HCT116 (cell line): ENCODE measurements around the gene RTN4. TPM values are rescaled to one million over a fixed set of nuclear protein-coding genes. Genes with fewer than 3 reads are reported as not detected.

Source experiments
- ATAC-seq: fragments of 200-7000 bp; cut with Tn5 transposase; 2 replicates; pipeline ENCODE4 v1.9.1; 2020; ENCODE audit warnings: mild to moderate bottlenecking, moderate library complexity
- BruUV-seq: library from RNA; stranded (reverse); fragments of 400-500 nt; replicated peaks from 2 replicates; lab custom pipeline; 2021; lab: Mats Ljungman, UMichigan
- CTCF ChIA-PET: fragments of 300-600 bp; sonication (Branson Sonifier 250); formaldehyde crosslinking; loops from one replicate; lab custom pipeline; 2021; ENCODE audit warnings: antibody characterized with exemption; lab: Charles Lee
- POLR2A ChIA-PET: fragments of 300-600, 350-600 bp; sonication (Branson Sonifier 250); formaldehyde crosslinking; loops from one replicate; lab custom pipeline; 2021; ENCODE audit warnings: antibody characterized with exemption; lab: Charles Lee
- RAD21 ChIA-PET, 2 experiments: fragments of 300-600 bp; sonication (Branson Sonifier 250); formaldehyde crosslinking; loops; one replicate each; lab custom pipeline; 2023; ENCODE audit warnings: low total read pairs in 2 of 2; ENCODE audit not compliant: uncharacterized antibody in 2 of 2, unreplicated experiment in 2 of 2, low non-redundant PET in 1 of 2; lab: Charles Lee
- DNase-seq: peaks from one replicate; pipeline ENCODE4 v3.0.0-alpha.2; 2010; ENCODE audit warnings: low read depth, low spot score
- H2AFZ ChIP-seq: fragments of 200-600 bp; shearing (Covaris generic), sonication (generic); 2 replicates; pipeline ENCODE4 v1.6.1; 2017; ENCODE audit warnings: low read depth, mixed run types, mixed read lengths, antibody characterized with exemption, low read length; ENCODE audit not compliant: poor library complexity, severe bottlenecking
- H3K27ac ChIP-seq: 2 replicates; pipeline ENCODE4 v1.5.1; 2012; ENCODE audit warnings: low read depth, low read length
- H3K27me3 ChIP-seq: fragments of 200-600 bp; sonication (generic); 2 replicates; pipeline ENCODE4 v1.6.1; 2016; ENCODE audit warnings: mixed run types, low read length, mixed read lengths; ENCODE audit not compliant: insufficient read depth
- H3K36me3 ChIP-seq, 2 experiments: fragments of 200-500 bp in 1 of 2; fragments of 200-600 bp in 1 of 2; sonication (Bioruptor generic) in 1 of 2; sonication (generic) in 1 of 2; 2 replicates each; pipeline versions ENCODE4 v1.5.1 to v1.6.1; 2014 to 2016; ENCODE audit warnings: low read length in 2 of 2, inconsistent platforms in 1 of 2, mixed read lengths in 1 of 2, mixed run types in 1 of 2; ENCODE audit not compliant: insufficient read depth in 2 of 2, control insufficient read depth in 1 of 2
- H3K4me1 ChIP-seq, 2 experiments: fragments of 200-600 bp in 1 of 2; sonication (generic) in 1 of 2; 2 replicates each; pipeline versions ENCODE4 v1.5.1 to v1.6.1; 2012 to 2017; ENCODE audit warnings: low read length in 2 of 2, inconsistent platforms in 1 of 2, mild to moderate bottlenecking in 1 of 2, mixed read lengths in 1 of 2, mixed run types in 1 of 2, moderate library complexity in 1 of 2; ENCODE audit not compliant: insufficient read depth in 2 of 2, control insufficient read depth in 1 of 2
- H3K4me2 ChIP-seq: fragments of 200-600 bp; sonication (generic); 2 replicates; pipeline ENCODE4 v1.6.1; 2017; ENCODE audit warnings: mixed run types, low read length, mixed read lengths
- H3K4me3 ChIP-seq, 2 experiments: fragments of 200-600 bp in 1 of 2; sonication (generic) in 1 of 2; replicated peaks in 1 of 2; 2 replicates each; pipeline ENCODE4 v1.5.1; 2011 to 2016; ENCODE audit warnings: low read length in 2 of 2, control low read depth in 1 of 2, low read depth in 1 of 2, mild to moderate bottlenecking in 1 of 2, mixed read lengths in 1 of 2, mixed run types in 1 of 2
- H3K79me2 ChIP-seq: fragments of 200-600 bp; sonication (generic); 2 replicates; pipeline ENCODE4 v1.6.1; 2017; ENCODE audit warnings: mild to moderate bottlenecking, mixed run types, low read length, moderate library complexity, mixed read lengths; ENCODE audit not compliant: insufficient read depth
- H3K9ac ChIP-seq: fragments of 200-600 bp; sonication (generic); 2 replicates; pipeline ENCODE4 v1.6.1; 2016; ENCODE audit warnings: low read length, mixed read lengths
- H3K9me2 ChIP-seq: fragments of 200-600 bp; sonication (generic), shearing (Covaris generic); 2 replicates; pipeline ENCODE4 v1.6.1; 2017; ENCODE audit warnings: mixed run types, mild to moderate bottlenecking, moderate library complexity; ENCODE audit not compliant: insufficient read depth
- H3K9me3 ChIP-seq, 2 experiments: fragments of 200-500 bp in 1 of 2; fragments of 200-600 bp in 1 of 2; sonication (Bioruptor generic) in 1 of 2; sonication (generic) in 1 of 2; 2 replicates each; pipeline ENCODE4 v1.6.1; 2014 to 2017; ENCODE audit warnings: low read length in 2 of 2, mixed read lengths in 2 of 2, inconsistent platforms in 1 of 2, low read depth in 1 of 2, mild to moderate bottlenecking in 1 of 2, mixed run types in 1 of 2, moderate library complexity in 1 of 2; ENCODE audit not compliant: control insufficient read depth in 1 of 2, insufficient read depth in 1 of 2
- H4K20me1 ChIP-seq: fragments of 200-600 bp; sonication (generic), shearing (Covaris generic); 2 replicates; pipeline ENCODE4 v1.6.1; 2017; ENCODE audit warnings: mixed run types, mild to moderate bottlenecking, moderate library complexity; ENCODE audit not compliant: insufficient read depth
- ELF1 ChIP-seq: IDR thresholded peaks from 2 replicates; pipeline ENCODE4 v1.6.1; 2012; ENCODE audit warnings: low read depth, borderline replicate concordance
- EZH2 ChIP-seq: fragments of 200-600 bp; sonication (generic); IDR thresholded peaks from 2 replicates; pipeline ENCODE4 v1.6.1; 2017; ENCODE audit warnings: antibody characterized with exemption, mixed run types
- RAD21 ChIP-seq: IDR thresholded peaks from 2 replicates; pipeline ENCODE4 v1.6.1; 2012; ENCODE audit warnings: low read depth, mild to moderate bottlenecking
- SP1 ChIP-seq: IDR thresholded peaks from 2 replicates; pipeline ENCODE4 v1.6.1; 2012; ENCODE audit warnings: low read depth
- TCF7L2 ChIP-seq: IDR thresholded peaks from 2 replicates; pipeline ENCODE4 v1.7.0; 2011; ENCODE audit warnings: borderline replicate concordance, inconsistent platforms; ENCODE audit not compliant: insufficient read depth, insufficient read length; ENCODE audit errors: extremely low read depth
- YY1 ChIP-seq: IDR thresholded peaks from 2 replicates; pipeline ENCODE4 v1.6.1; 2011; ENCODE audit warnings: low read length, low read depth, moderate library complexity, mild to moderate bottlenecking; ENCODE audit not compliant: insufficient replicate concordance; ENCODE audit errors: extremely low read depth
- intact Hi-C: fragments of 100-400 bp; cut with micrococcal nuclease; formaldehyde crosslinking; loops from 2 replicates; pipeline ENCODE4 v1.10.0; 2022
- total RNA-seq: library from RNA; stranded (reverse); gene quantifications from one replicate; pipeline ENCODE4 v1.2.1, GENCODE V29; 2021; ENCODE audit not compliant: unreplicated experiment

Gene RTN4
- total RNA-seq, 1 experiment from 2014 or later: 221 TPM

DNA sequence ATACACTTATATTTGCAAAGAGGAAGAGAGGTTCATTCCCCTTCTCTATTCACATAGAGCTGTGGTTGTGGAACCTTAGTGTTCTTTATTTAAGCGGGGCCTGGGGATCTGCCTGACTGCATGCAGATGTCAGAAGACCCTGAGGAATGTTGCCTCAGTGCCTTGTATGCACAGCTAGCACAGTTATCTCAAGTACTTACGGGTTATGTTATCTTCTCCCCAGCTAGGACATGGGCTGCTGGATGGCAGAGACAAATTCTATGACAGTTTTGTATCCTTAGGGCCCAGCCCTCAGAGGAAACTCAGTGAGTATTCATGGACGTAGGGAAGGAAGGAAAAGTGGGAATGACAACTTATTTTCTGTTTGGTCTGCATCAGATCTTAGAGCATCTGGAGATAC is 37.7 kb upstream of the RTN4 start:
- ATAC-seq: no peak
- H3K4me2 ChIP-seq: no peak overlapping the region
- no peaks in the 10 kb centered on the region for H3K9me2 ChIP-seq
- CTCF ChIA-PET: interaction anchor here (0.5 kb wide), 1 partner anchor 19 kb away, joined by 3 read pairs; no protein-coding TSS in a partner anchor
- no peak overlapping the region for H2AFZ ChIP-seq
- H3K4me3 ChIP-seq: no peak overlapping the region
- no peak for TF ChIP-seq EZH2
- H3K79me2 ChIP-seq: no peaks in the 10 kb centered on the region
- peaks cover 4 to 13% of the 10 kb centered on the region in 2 experiments for H3K4me1 ChIP-seq
- no peaks in the 10 kb centered on the region for H3K9me3 ChIP-seq
- RAD21 ChIA-PET: no interaction called here
- POLR2A ChIA-PET: no interaction called here
- H4K20me1 ChIP-seq: no peaks in the 10 kb centered on the region
- intact Hi-C loops: no loop called here
- no peak overlapping the region for H3K27ac ChIP-seq
- no peak for DNase-seq
- no TSS peak for BruUV-seq
- H3K36me3 ChIP-seq: no peaks in the 10 kb centered on the region
- H3K9ac ChIP-seq: no peak overlapping the region
- no peaks in the 10 kb centered on the region for H3K27me3 ChIP-seq

DNA sequence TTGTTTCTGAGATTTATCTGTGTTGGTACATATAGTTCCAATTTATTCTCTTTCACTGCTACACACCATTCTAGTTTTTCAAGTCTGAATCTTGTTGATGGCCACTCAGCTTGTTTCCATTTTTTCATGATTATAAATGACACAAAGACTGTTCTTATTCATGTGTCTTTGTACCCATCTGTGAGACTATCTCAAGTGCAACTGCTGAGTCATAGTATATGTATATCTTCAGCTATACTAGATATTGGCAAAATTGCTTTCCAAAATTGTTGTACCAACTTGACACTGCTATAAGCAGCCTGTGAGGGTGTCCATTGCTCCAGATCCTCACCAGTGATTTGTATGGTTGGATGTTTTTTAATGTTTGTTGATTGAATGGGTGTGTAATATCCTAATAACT is 37.2 kb upstream of the RTN4 start:
- intact Hi-C loops: no loop called here
- no peaks in the 10 kb centered on the region for H3K27me3 ChIP-seq
- ChIA-PET RAD21 (no interaction called here), CTCF (interaction anchor here (0.5 kb wide), 1 partner anchor 19 kb away, joined by 3 read pairs; no protein-coding TSS in a partner anchor), POLR2A (no interaction called here)
- no peak overlapping the region for H2AFZ ChIP-seq
- no peaks in the 10 kb centered on the region for H3K9me2 ChIP-seq
- H4K20me1 ChIP-seq: no peaks in the 10 kb centered on the region
- peaks cover 0 to 9% of the 10 kb centered on the region in 2 experiments; a peak in 2 of 4 replicates for H3K4me1 ChIP-seq
- TF ChIP-seq RAD21 (no peak), SP1 (no peak), ELF1 (no peak), TCF7L2 (no peak), YY1 (no peak)
- no peak overlapping the region for H3K4me3 ChIP-seq
- ATAC-seq (no peak), DNase-seq (no peak)
- H3K79me2 ChIP-seq: no peaks in the 10 kb centered on the region
- no peak overlapping the region for H3K9ac ChIP-seq
- H3K36me3 ChIP-seq: no peaks in the 10 kb centered on the region
- no peak overlapping the region for H3K27ac ChIP-seq
- H3K9me3 ChIP-seq: no peaks in the 10 kb centered on the region
- H3K4me2 ChIP-seq: no peak overlapping the region
- no TSS peak for BruUV-seq
